Measurements from ENCODE around the gene DCUN1D1. TPM values are rescaled to one million over a fixed set of nuclear protein-coding genes. Genes with fewer than 3 reads are reported as not detected.
A peak's percentile ranks its signal among the peaks of the same experiment; 100 is the strongest.

DCUN1D1 gene
- total RNA-seq, 2 experiments from 2014 or later: 54.0 to 54.8 TPM

DNA sequence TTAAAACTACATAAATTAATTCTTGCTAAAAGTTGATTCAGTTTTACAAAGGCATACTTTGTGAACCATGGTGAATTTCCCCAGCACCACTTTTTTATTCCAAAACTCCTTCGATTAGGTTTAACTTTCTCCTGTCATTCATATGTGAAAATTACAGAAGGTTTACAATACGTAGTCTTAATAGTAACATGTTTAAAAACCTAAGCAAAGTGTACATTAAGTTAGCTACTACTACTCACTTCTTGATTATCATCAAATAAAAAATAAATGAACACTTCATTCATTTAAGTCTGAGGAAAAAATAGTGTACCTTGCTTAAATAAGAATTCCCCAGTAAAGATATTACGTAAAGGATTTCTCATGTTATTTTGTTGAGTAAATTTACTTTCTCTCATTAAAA lies 38.6 kb downstream of the DCUN1D1 start:
- DNase-seq: no peak
- no peak overlapping the region for H3K4me3 Mint-ChIP-seq
- H3K36me3 Mint-ChIP-seq (ENCODE audit: low read depth): peaks cover 26% of the 10 kb centered on the region
- peaks cover 13% of the 10 kb centered on the region for H3K4me1 Mint-ChIP-seq
- ChIA-PET POLR2A (no interaction called here), CTCF (no interaction called here)
- H3K9me3 Mint-ChIP-seq: no peaks in the 10 kb centered on the region
- H3K27ac Mint-ChIP-seq: no peak overlapping the region
- H3K27me3 Mint-ChIP-seq: no peaks in the 10 kb centered on the region

DNA sequence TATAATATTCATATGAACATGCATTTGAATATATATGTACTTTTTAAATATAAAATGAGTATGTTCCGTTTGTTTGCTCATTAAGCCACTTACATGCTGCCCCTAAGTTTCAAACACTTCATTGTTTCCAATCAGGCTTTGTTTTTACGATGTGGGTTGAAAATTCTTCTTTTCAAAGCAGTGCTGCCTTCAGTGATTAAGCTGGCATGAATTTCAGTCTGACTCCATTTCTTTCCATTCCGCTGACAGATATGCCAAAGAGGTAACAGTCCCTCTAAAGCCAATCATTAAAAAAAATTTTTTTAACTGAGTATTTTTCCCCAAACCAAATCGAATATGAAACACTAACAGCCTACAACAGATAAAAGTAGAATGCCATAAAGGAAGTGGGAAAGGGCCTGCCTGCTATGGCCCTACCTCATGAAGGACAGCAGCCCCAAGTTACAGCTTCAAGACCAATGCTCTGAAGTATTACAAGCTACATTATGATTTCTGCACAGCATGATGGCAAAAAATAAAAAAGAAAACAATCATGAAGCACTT lies 40.0 kb downstream of the DCUN1D1 start:
- ChIA-PET CTCF (interaction anchor here (0.6 kb wide), 1 partner anchor 162 kb away, joined by 3 read pairs; no protein-coding TSS in a partner anchor), POLR2A (no interaction called here)
- Mint-ChIP-seq H3K4me1 (peaks cover 13% of the 10 kb centered on the region), H3K36me3 (ENCODE audit: low read depth) (peaks cover 15% of the 10 kb centered on the region), H3K27ac (no peak overlapping the region), H3K9me3 (no peaks in the 10 kb centered on the region), H3K4me3 (no peak overlapping the region), H3K27me3 (no peaks in the 10 kb centered on the region)
- DNase-seq: no peak

DNA sequence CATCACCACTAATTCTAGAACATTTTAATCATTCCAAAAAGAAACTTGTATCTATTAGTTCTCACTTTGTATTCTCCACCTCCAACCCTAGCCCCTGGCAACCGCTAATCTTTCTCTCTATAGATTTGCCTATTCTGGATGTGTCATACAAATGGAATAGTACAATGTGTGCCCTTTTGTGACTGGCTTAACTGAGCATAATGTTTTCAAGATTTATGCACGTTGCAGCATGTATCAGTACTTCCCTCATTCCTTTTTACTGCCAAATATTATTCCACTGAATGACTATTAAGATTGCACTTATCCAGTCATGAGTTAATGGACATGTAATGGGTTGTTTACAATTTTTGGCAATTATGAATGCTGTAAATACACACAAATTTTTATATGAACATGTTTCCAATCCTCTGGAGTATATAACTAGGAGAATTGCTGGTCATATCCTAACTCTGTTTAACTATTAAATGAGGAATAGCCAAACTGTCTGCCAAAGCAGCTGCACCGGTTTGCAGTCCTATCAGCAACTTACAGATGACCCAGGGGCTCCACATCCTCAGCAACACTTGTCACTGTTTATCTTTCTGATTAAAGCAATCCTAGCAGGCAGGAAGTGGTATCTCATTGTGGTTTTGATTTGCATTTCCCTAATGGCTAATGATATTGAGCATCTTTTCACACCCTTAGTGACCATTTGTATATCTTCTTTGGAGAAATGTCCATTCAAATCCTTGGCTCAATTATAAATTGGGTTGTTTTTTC lies 42.9 kb downstream of the DCUN1D1 start:
- Mint-ChIP-seq H3K27ac (no peak overlapping the region), H3K27me3 (no peaks in the 10 kb centered on the region), H3K4me3 (no peak overlapping the region), H3K9me3 (peaks cover 8% of the 10 kb centered on the region), H3K36me3 (ENCODE audit: low read depth) (peaks cover 10% of the 10 kb centered on the region), H3K4me1 (peaks cover 13% of the 10 kb centered on the region)
- DNase-seq: no peak
- ChIA-PET CTCF (no interaction called here), POLR2A (no interaction called here)

DNA sequence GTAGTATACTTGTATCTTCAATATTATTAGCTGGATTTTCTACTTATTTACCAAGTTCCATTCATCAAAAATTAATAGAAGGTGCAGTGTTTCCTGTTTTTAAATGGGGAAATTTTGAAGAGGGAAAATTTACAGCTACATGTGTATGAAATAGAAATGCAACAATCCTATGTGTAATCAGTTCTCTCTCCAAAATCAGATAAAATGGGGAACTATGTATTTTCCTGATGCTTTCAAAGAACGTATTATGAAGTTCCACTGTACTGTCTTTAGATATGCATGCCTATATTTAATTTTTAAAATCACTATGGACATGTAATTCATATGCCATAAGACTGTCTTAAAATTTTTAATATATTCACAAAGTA lies 43.4 kb downstream of the DCUN1D1 start:
- POLR2A ChIA-PET: no interaction called here
- Mint-ChIP-seq H3K9me3 (peaks cover 11% of the 10 kb centered on the region), H3K36me3 (ENCODE audit: low read depth) (peaks cover 14% of the 10 kb centered on the region)

DNA sequence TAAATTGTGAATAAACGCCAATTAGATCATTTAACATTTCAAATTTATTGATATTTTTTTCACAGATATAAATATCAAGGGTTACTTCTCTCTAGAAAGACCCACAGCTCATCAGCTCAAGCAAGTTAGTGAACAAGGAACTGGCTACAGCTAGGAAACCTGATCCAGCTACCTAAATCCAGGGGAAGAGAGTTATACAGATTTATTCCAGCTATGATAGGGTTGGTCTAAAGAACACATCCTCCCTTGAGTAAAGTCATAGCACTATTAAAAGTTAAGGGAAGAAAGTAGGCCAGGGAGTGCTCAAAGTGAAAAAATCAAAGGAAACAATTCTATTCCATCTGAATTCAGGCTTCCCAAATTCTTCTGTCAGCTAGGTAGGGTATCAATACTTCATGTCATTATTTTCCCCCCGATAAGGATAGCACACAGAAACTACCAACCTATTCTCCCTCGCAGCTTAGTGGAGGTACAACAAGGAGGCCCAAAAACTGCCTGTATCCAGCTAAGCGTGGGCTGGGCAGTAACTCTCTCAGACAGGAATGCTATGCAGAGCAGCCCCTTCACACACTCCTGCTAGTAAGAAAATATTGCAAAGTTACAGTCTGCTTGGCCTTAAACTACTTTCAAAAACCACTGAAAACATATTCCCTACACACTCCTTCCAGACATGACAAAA lies 44.0 kb downstream of the DCUN1D1 start:
- no peak overlapping the region for H3K4me3 Mint-ChIP-seq
- ChIA-PET POLR2A (interaction anchor here (0.6 kb wide), 1 partner anchor 79 kb away, joined by 4 read pairs; no protein-coding TSS in a partner anchor), CTCF (interaction anchor here (0.6 to 1.4 kb wide), 3 partner anchors 10 to 18 kb away, joined by 3 read pairs; no protein-coding TSS in a partner anchor)
- no peak overlapping the region for H3K27ac Mint-ChIP-seq
- H3K27me3 Mint-ChIP-seq: no peaks in the 10 kb centered on the region
- H3K36me3 Mint-ChIP-seq (ENCODE audit: low read depth): peaks cover 16% of the 10 kb centered on the region
- H3K9me3 Mint-ChIP-seq: peaks cover 13% of the 10 kb centered on the region
- no peak for DNase-seq
- H3K4me1 Mint-ChIP-seq: peaks cover 13% of the 10 kb centered on the region

More for the DNA sequence above, 43.4 kb downstream of the DCUN1D1 start:
- peaks cover 13% of the 10 kb centered on the region for H3K4me1 Mint-ChIP-seq
- H3K27me3 Mint-ChIP-seq: no peaks in the 10 kb centered on the region
- no peak for DNase-seq
- CTCF ChIA-PET: no interaction called here
- no peak overlapping the region for H3K4me3 Mint-ChIP-seq
- no peak overlapping the region for H3K27ac Mint-ChIP-seq

DNA sequence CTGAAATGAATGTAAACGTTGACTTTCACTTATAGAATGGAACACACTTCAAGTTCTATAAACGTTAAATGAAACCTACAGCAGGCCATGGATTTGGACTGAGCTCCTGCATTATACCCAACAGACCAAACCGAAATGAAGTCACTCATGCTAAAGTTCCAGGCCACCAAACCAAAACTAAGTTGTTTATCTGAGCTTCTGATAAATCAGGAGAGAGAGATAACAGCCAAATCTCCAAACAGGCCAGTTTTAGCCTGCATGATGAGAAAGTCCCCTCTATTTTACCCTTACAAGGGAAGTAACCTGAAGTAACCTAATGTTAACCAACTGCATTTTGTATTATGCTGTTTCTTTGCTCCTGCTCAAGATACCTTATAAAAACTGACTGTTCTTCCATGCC lies 44.5 kb downstream of the DCUN1D1 start:
- DNase-seq: no peak
- ChIA-PET CTCF (interaction anchor here (0.6 to 1.4 kb wide), 4 partner anchors 9 to 18 kb away, joined by 3 read pairs; no protein-coding TSS in a partner anchor), POLR2A (interaction anchor here (0.6 kb wide), 1 partner anchor 80 kb away, joined by 4 read pairs; no protein-coding TSS in a partner anchor)
- Mint-ChIP-seq H3K4me3 (no peak overlapping the region), H3K9me3 (peaks cover 13% of the 10 kb centered on the region), H3K27me3 (no peaks in the 10 kb centered on the region), H3K4me1 (peaks cover 13% of the 10 kb centered on the region), H3K27ac (no peak overlapping the region), H3K36me3 (ENCODE audit: low read depth) (peaks cover 17% of the 10 kb centered on the region)

DNA sequence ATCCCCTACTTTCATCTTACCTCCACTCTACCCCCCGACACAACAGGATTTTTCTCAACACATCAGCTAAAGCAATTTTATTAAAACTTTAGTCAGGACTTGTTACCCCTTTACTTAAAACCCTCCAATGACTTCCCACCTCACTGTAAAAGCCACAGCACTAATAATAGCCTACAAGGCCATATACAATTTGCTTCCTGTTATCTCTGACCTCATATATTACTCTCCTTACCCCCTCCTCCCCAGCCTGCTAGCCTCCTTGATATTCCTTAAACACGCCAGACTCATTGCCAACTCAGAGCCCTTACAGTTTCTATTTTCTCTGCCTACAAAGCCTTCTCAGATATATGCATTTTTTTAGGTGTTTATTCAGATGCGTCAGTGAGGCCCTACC lies 54.4 kb downstream of the DCUN1D1 start:
- no peaks in the 10 kb centered on the region for H3K27me3 Mint-ChIP-seq
- no peak overlapping the region for H3K4me3 Mint-ChIP-seq
- no peak for DNase-seq
- H3K36me3 Mint-ChIP-seq (ENCODE audit: low read depth): peaks cover 46% of the 10 kb centered on the region
- no peak overlapping the region for H3K27ac Mint-ChIP-seq
- peaks cover 5% of the 10 kb centered on the region for H3K9me3 Mint-ChIP-seq
- H3K4me1 Mint-ChIP-seq: peaks cover 6% of the 10 kb centered on the region
- ChIA-PET CTCF (interaction anchor here (0.5 to 0.9 kb wide), 4 partner anchors 10 to 139 kb away, joined by 3 read pairs; no protein-coding TSS in a partner anchor), POLR2A (no interaction called here)

DNA sequence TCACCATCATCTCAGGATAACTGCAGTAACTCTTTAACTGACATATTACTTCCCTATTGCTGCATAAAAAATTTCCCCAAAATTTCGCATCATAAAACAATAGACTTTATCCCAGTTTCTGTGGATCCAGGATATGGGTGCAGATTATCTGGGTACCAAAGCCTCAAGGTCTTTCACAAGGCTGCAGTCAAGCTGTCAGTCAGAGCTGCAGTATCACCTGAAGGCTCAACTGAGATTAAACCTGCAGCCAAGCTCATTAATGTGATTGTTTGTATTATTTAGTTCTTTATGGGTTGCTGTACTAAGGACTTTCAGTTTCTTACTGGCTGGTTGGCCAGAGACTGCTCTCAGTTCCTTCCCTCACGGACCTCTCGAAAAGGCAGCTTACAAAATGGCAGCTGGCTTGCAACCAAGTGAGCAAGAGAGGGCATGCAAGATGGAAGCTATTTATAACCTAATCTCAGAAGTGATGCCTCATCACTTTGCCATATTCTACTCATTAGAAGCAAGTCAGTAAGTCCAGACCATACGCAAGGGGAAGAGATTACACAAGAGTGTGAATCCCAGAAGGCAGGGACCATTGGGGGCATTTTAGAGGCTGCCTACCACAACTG lies 54.9 kb downstream of the DCUN1D1 start:
- DNase-seq: no peak
- Mint-ChIP-seq H3K4me3 (no peak overlapping the region), H3K36me3 (ENCODE audit: low read depth) (peaks cover 45% of the 10 kb centered on the region), H3K27me3 (no peaks in the 10 kb centered on the region), H3K4me1 (peaks cover 6% of the 10 kb centered on the region), H3K9me3 (peaks cover 5% of the 10 kb centered on the region), H3K27ac (no peak overlapping the region)
- ChIA-PET CTCF (interaction anchor here (0.6 to 0.9 kb wide), 4 partner anchors 10 to 67 kb away, joined by 3 read pairs; no protein-coding TSS in a partner anchor), POLR2A (no interaction called here)

DNA sequence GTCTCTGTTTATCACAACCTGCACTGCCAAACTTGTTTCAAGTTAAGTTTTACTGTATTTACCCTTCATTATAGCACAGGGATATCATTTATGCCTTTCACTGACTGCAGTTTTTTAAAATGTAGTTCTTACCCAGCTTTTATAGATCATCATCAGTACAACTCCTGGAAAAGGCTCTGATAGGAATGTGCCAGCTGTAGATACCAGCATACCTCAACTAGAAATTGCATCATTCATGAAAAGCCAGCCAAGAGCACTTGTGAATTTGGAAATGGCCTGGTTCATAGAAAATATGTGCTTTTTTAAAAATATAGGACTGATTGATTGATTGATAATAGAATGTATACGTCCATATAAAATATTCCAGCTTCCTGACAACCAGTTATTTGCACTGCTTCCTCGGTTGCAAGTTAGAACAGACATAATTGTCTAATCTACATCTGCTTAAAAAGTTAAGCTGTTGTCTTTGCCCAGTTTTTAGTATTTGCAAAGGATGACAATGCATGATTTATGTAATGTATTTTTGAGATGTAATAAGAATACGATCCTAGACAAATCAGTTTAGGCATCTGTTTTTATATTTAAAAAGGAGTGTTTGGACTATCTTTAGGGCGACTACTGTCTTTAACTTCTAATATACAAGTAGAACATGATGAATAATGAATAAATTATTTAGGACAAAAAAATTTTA lies 58.5 kb downstream of the DCUN1D1 start:
- DNase-seq: no peak
- Mint-ChIP-seq H3K4me1 (peaks cover 2% of the 10 kb centered on the region), H3K27ac (no peak overlapping the region), H3K36me3 (ENCODE audit: low read depth) (peaks cover 37% of the 10 kb centered on the region), H3K27me3 (no peaks in the 10 kb centered on the region), H3K9me3 (peaks cover 5% of the 10 kb centered on the region), H3K4me3 (no peak overlapping the region)
- ChIA-PET POLR2A (no interaction called here), CTCF (no interaction called here)

DNA sequence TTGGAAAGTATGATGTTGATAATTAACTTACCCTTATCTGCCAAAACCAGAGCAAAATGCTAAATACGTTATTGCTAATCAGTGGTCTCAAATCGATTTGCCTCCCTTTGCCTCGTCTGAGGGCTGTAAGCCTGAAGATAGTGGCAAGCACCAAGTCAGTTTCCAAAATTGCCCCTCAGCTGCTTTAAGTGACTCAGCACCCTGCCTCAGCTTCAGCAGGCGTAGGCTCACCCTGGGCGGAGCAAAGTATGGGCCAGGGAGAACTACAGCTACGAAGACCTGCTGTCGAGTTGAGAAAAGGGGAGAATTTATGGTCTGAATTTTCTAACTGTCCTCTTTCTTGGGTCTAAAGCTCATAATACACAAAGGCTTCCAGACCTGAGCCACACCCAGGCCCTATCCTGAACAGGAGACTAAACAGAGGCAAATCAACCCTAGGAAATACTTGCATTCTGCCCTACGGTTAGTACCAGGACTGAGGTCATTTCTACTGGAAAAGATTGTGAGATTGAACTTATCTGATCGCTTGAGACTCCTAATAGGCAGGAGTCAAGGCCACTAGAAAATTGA lies 59.7 kb downstream of the DCUN1D1 start:
- Mint-ChIP-seq H3K9me3 (no peaks in the 10 kb centered on the region), H3K4me1 (peaks cover under 1% of the 10 kb centered on the region), H3K27me3 (no peaks in the 10 kb centered on the region), H3K4me3 (no peak overlapping the region), H3K36me3 (ENCODE audit: low read depth) (peaks cover 37% of the 10 kb centered on the region), H3K27ac (peak overlapping the region; percentile 72)
- ChIA-PET CTCF (interaction anchor here (0.8 to 2.7 kb wide), 2 partner anchors 9 to 11 kb away, joined by 4 to 7 read pairs; no protein-coding TSS in a partner anchor), POLR2A (no interaction called here)
- no peak for DNase-seq

DNA sequence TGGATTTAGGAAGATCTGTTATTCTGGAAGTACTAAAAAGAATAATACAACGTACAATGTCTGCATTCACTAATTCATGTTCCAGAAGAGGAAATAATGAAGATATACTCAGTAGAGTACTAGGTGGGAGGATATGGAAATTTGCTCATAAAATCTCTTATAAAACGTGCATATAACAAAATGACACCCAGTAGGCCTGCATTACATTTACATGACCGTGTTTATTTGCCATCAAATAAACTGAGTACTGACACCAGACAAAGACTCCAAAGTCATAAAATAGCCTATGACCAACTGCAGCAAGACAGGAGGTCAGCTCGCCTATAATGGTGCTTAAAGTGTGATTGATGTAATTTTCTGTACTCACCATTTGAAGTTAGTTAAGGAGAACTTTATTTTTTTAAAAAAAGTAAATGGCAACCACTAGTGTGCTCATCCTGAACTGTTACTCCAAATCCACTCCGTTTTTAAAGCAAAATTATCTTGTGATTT lies 60.4 kb downstream of the DCUN1D1 start:
- ChIA-PET CTCF (interaction anchor here (0.8 to 2.7 kb wide), 3 partner anchors 9 to 16 kb away, joined by 3 to 7 read pairs (median 4); no protein-coding TSS in a partner anchor), POLR2A (interaction anchor here (0.5 kb wide), 1 partner anchor 12 kb away, joined by 3 read pairs; no protein-coding TSS in a partner anchor)
- Mint-ChIP-seq H3K27ac (no peak overlapping the region), H3K27me3 (no peaks in the 10 kb centered on the region), H3K36me3 (ENCODE audit: low read depth) (peaks cover 36% of the 10 kb centered on the region), H3K4me3 (no peak overlapping the region), H3K4me1 (peaks cover 4% of the 10 kb centered on the region), H3K9me3 (no peaks in the 10 kb centered on the region)
- DNase-seq: no peak

DNA sequence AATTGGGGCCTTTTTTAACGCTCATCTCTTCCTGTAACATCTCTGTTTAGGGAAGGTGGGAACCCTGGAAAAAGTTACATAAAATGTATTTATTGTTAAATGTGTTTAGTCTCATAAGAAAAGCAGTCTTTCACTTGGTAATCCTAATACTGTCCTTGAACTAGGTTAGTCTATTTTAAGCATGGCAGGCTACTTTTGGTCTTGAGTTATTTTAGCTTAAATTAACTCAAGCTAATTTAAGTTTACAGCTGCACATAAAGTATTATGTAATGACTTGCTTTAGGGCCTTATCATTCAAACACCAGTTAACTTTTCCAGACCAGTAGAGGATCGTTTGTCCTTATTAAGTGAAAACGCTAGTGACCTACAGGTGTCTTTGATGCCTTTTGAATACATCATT lies 63.2 kb downstream of the DCUN1D1 start:
- H3K36me3 Mint-ChIP-seq (ENCODE audit: low read depth): peaks cover 37% of the 10 kb centered on the region
- no peak overlapping the region for H3K27ac Mint-ChIP-seq
- POLR2A ChIA-PET: no interaction called here
- CTCF ChIA-PET: interaction anchor here (1.2 to 3.3 kb wide), 4 partner anchors 13 to 64 kb away, joined by 3 to 8 read pairs (median 4); partner anchors contain the start of gene DCUN1D1
- H3K27me3 Mint-ChIP-seq: no peaks in the 10 kb centered on the region
- DNase-seq: no peak
- H3K4me3 Mint-ChIP-seq: no peak overlapping the region
- no peaks in the 10 kb centered on the region for H3K9me3 Mint-ChIP-seq
- H3K4me1 Mint-ChIP-seq: peaks cover 28% of the 10 kb centered on the region

All from activated CD4-positive, alpha-beta T cell treated with anti-CD3 and anti-CD28 coated beads, Interleukin-2, amount 10 ng/mL, durations not matched to agents 7 days and 5 days (primary cell).